Hindlimb muscle (tissue), 1 donor: ENCODE data around the gene IL24. TPM values are rescaled to one million over a fixed set of nuclear protein-coding genes. Genes with fewer than 3 reads are reported as not detected.

Experiments used
- DNase-seq: peaks from one replicate; pipeline ENCODE4 v3.0.0-alpha.2; 2013
- polyA plus RNA-seq: library from polyadenylated mRNA; unstranded; fragments of 120-200 nt; gene quantifications from one replicate; pipeline ENCODE4 v1.2.1, GENCODE V29; 2013; ENCODE audit not compliant: insufficient read length

The IL24 gene
- polyA plus RNA-seq, 1 donor = 0.12 TPM

GRCh38 chr1:206882555-206882954, 14.7 kb upstream of the IL24 start:
- DNase-seq = no peak

GRCh38 chr1:206883160-206883559, 14.1 kb upstream of the IL24 start:
- no peak for DNase-seq

- DNase-seq = no peak
These were observed 13.4 kb upstream of the IL24 start for GRCh38 chr1:206883876-206884275.

- no peak for DNase-seq
These were observed 11.7 kb upstream of the IL24 start for GRCh38 chr1:206885341-206886060.

- no peak for DNase-seq
These were observed 10.4 kb upstream of the IL24 start for GRCh38 chr1:206886831-206887230.

GRCh38 chr1:206887701-206888100, 9.5 kb upstream of the IL24 start:
- DNase-seq = no peak

GRCh38 chr1:206890125-206891060, 6.8 kb upstream of the IL24 start:
- DNase-seq = no peak

- DNase-seq = no peak
These were observed 5.8 kb upstream of the IL24 start for GRCh38 chr1:206891412-206891811.

GRCh38 chr1:206892351-206892984, 4.8 kb upstream of the IL24 start:
- no peak for DNase-seq

- no peak for DNase-seq
These were observed 3.9 kb upstream of the IL24 start for GRCh38 chr1:206893380-206893779.

GRCh38 chr1:206895325-206895724, 1.9 kb upstream of the IL24 start:
- no peak for DNase-seq

- no peak for DNase-seq
These were observed 1.4 kb upstream of the IL24 start for GRCh38 chr1:206895837-206896242.

- no peak for DNase-seq
These were observed 982 bp upstream of the IL24 start for GRCh38 chr1:206896261-206896660.

- DNase-seq = no peak
These were observed 1.1 kb downstream of the IL24 start for GRCh38 chr1:206898089-206898914.

GRCh38 chr1:206898915-206899431, 1.7 kb downstream of the IL24 start:
- DNase-seq = no peak

GRCh38 chr1:206899717-206900116, 2.5 kb downstream of the IL24 start:
- DNase-seq = no peak

- no peak for DNase-seq
These were observed 2.9 kb downstream of the IL24 start for GRCh38 chr1:206900149-206900548.

- DNase-seq = no peak
These were observed 4.7 kb downstream of the IL24 start for GRCh38 chr1:206901944-206902343.

GRCh38 chr1:206902702-206903101, 5.5 kb downstream of the IL24 start:
- DNase-seq = no peak

- DNase-seq = no peak
These were observed 6.4 kb downstream of the IL24 start for GRCh38 chr1:206903687-206904086.

- DNase-seq = no peak
These were observed 7.3 kb downstream of the IL24 start for GRCh38 chr1:206904423-206905142.
